ENCODE results near the gene PROM1.

Gene PROM1

DNA sequence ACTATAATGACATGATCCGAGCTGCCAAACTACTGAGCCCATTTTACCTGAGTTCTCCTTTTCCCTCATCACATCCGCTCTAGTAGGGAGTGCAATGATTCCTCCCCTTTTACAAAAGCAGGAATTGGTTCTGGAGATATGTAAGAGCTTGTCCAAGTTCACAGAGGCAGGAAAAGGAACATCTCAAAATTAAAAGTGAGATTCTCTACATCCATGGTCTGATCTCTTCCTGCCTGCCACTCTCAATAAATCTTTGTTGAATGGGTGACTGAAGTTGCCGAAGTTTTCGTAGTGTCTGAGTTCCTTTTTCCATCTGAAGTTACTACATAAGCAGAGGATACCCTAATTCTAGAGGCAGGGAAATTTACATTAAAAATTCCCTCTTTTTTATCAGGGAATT is 145.2 kb downstream of the PROM1 start, which contains the start of gene FGFBP1:
FGFBP1 (minus strand) TSS at position 101 of the 400 bp plus-strand sequence. CDS start 2,108 bp downstream, outside the sequence.
- DNase-seq (ENCODE audit: low spot score), result no peak

DNA sequence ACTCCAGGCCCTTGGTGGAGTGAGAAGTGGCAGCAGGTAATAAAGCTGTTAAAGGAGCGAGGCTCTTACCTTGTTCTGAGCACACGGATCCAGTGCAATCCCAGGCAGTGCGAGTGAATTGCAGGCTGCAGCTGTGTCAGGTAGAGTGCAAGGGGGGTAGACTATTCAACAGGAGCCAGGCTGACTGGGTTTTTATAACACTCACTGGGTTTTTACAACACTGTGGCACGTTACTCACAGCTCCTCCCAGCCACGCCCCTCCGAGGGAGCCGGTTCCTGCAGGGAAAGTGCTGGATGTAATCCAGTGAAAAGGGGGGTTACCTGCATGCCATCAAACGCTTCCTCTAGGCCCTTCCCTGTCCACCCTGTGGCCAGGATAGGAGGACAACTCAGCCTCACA is 145.6 kb downstream of the PROM1 start:
- no peak for DNase-seq (ENCODE audit: low spot score)

DNA sequence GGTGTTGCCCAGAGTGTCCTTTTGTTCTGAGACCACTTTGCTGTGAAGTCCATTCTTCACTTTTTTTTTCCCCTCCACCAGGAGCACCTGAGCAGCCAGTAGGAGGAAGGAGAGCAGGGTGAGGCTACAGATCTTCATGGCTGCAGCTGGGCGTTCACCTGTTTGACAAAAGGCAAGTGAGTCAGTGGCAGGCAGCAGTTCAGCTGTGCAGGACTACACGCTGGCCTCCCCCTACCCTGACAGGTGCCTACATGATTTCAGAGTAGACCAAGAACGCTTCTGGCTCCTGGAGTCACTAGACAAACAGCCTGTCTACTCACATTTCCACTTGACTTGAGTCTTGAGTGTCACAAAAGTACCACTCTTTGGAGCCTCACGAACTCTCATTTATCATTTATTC is 147.3 kb downstream of the PROM1 start:
- DNase-seq (ENCODE audit: low spot score), result no peak

DNA sequence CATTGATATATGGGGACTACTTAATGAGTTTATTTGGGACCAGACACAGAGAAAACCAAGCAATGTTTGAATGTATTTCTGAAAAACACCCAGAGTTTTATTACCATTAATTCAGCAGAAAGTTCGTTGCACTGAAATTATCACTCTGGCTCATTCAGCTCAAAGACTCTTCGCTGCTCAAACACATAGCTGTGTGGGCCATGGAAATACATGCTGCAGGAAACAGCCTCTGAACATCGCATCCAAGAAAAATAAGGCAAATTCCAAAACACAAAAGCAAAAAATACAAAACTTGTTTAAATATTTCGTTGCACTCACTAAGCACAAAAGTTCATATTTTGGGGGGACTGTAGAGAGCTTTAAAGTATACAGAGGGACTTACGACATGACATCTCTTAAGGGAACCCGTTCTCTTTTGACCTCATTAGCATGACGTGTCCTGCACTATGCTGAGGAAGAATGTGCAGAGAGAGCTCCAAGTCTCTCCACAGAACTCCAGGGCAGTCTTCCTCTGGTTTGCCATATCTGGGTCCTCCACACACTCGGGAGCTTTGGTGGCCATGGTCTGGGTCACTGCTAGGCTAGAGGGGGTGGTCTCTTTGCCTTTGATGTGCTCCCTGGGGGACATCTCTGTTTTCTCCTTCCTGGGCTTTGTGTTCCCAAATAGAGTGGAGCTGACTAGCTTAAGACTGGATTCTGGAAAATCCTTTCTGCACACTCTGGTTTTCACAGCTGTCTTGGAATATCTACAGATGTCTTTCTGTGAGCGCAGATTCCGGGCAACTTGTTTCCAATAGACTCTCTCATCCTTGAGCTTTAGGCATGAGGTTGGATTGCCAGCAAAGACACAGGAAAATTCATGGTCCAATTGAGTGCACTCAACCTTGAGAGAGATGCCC is 148.1 kb downstream of the PROM1 start:
- no peak for DNase-seq (ENCODE audit: low spot score)

DNA sequence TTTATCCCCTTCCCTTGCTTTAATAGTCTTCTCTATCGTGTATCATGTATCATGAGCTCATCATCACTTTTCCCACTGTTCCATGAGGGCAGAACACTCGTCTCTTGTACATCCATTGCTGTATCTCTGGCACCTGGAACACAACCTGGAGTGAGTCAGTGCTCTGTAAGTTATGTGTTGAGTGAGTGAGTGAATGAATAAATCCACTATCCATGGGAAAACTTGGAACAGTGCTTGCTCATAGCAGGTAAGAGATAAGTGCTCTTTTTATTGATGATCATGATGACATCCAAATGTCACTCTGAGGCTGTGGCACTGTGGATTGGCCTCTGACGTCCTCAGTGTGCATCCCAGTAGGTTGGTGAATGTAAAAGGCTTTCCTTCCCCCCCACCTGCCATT is 149.6 kb downstream of the PROM1 start:
- DNase-seq (ENCODE audit: low spot score), result no peak

DNA sequence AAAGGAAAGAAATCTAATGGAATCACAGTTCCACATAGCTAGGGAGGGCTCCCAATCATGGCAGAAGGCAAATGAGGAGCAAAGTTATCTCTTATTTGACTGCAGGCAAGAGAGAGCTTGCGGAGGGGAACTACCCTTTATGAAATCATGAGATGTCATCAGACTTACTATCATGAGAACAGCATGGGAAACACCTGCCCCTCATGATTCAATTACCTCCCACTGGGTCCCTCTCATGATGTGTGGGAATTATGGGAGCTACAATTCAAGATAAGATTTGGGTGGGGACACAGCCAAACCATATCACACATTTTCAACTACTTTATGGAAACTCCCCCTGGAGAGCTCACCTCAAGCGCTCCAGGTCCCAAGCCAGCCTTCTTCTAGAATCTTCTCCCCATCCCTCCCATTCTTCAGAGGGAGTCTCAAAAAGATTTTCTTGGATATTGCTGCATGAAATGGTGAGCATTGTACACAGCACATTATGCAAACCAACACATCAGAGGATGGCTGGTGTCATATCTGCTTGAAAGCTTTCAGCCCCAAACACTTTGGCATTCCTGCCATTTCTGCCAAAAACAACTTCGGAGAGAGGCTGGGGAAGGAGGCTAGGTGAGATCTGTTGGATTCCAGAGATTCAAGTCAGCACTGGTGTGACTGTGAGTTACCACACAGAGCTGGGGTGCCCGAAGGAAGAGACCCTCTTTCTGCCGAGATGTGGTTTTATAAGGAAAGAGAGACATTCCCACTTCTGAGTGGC is 152.2 kb downstream of the PROM1 start:
- DNase-seq (ENCODE audit: low spot score), result no peak

DNA sequence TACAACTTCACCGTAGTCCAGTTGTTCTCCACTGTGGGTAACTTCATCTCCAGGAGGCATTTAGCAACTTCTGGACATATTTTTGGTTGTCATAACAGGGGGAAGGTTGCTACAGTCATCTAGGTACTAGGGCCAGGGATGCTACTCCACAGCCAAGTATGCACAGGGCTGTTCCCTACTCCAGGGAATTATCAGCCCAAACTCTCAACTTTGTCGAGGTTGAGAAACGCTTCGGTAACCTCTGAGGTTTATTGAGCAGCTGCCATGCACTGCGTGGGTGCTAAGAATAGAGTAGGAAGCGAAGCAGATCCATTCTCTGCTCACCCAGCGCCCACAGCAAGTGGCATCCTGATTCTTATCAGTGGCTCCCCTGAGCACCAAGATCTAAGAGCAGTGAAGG is 153.5 kb downstream of the PROM1 start:
- no peak for DNase-seq (ENCODE audit: low spot score)

DNA sequence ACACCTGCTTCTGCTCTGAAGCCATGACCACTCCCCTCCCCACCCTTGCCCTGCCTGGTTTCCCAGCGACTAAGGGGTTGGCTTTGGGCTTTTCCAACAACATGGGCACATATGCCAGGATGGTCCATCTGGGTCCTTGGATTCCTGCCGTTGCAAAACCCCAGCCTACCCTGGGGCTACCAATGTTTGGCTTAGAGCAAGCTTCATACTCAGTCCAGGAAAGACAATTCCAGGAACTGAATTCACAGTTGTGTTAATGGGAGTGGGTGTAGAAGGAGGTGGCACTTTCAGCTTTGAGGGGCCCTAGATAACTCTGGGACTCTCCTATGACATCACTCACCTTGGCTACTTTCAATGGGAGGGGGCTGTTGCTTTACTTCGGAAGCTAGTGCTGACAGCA is 154.3 kb downstream of the PROM1 start:
- DNase-seq (ENCODE audit: low spot score), result no peak

DNA sequence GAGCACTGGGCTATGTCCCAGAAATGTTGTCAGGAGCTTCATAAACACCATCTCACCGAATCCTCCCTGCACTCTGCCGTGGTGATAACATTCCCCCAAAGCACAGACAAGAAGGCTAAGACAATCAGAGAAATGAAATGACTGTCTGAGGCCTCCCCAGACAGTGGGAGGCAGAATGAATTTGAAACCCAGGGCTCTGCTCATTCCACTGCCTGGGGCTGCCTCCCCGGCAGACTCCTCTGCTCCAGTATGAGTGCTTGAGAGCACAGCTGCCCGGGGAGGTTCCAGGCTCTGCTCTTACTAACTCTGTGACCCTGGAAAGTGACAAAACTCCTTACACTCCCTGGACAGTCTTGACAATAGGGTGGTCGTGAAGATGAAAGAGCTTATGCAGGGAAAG is 154.9 kb downstream of the PROM1 start:
- DNase-seq (ENCODE audit: low spot score), result no peak

DNA sequence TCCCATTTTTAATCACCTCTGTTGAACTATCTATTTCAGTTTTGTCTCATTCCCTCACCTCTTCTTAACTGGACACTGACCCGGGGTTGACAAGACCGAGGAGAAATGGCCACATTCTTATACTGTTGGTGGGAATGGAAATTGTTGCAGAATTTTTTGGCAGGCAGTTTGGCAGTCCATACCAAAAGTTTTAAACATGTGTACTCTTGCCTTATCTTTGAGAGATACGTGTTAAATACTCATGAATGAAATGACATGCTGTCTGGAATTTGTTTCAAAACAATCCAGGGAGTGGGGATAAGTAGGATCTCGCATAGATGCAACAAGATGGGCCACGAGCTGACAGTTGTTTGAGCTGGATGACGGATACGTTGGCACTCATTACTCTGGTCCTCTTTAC is 157.3 kb downstream of the PROM1 start:
- no peak for DNase-seq (ENCODE audit: low spot score)

DNA sequence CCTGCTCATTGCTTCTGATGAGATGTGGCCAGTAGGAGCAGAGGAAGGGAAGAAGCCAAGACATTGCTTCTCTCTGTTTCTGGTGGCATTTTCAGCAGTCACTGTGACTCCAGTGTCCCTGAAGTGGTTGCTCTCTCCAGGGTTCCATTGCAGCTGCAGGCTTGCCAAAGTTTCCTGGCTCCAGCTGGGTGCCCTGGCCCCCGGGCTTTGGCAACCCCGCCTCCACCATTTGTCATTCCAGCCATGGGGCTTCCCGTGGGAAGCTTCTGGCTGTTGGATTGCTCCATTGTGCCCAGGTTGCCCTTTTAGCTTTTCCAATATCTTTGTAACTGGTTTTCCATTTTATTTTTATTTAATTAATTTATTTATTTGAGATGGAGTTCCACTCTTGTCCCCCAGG is 158.0 kb downstream of the PROM1 start:
- DNase-seq (ENCODE audit: low spot score), result no peak

DNA sequence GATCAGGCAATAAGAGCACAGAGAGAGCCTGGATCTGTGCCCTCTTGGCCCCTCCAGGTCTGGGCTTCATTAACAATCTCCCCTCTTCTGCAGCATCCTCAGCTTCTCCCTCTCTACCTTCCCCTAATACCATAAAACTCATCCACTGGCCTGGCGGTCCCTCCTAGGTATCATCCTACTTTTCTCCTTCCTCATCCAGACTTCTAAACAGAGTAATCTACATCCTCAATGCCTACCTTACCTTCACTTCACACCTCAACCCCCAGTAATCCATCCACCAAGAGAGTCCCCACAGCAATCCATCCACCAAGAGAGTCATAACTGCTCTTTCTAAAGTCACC is 162.3 kb downstream of the PROM1 start:
- DNase-seq (ENCODE audit: low spot score), result no peak

DNA sequence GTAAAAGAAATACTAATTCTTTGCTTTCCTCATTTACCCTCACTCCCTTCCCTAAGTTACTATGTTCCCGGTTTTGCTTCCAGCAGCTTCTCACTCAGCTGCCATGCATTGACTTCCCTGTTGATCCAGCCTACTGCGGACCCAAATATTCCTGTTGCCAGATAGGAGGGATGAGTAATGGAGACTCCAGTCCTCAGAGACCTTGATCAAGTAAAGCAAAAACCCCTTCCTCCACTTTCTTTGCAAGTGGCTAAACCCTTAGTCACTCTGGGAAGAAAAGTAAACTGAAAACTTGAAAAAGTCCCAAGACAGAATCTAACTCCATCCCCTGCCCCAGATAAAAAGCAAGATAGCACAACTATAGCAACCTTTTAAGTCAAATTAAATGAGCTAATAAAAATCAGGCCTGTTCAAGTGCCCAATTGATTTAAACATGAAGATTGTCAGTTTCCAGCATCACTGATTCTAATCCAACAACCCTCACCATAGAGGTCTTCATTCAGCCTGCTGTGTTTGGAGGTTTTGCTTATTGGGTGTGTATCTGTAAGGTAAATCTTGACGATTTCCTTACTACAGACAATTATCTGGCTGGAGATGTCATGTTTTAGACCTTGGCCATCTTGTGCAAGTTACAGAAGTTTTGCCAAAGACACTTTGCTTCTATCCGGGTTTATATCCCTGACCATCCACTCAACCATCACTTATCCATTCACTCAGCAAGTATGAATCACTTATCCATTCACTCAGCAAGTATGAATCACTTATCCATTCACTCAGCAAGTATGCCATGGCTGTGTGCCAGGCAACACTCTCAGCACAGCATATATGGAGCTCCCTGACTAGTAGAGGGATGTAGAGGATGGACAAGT is 162.9 kb downstream of the PROM1 start:
- DNase-seq (ENCODE audit: low spot score), result peak; percentile 88

DNA sequence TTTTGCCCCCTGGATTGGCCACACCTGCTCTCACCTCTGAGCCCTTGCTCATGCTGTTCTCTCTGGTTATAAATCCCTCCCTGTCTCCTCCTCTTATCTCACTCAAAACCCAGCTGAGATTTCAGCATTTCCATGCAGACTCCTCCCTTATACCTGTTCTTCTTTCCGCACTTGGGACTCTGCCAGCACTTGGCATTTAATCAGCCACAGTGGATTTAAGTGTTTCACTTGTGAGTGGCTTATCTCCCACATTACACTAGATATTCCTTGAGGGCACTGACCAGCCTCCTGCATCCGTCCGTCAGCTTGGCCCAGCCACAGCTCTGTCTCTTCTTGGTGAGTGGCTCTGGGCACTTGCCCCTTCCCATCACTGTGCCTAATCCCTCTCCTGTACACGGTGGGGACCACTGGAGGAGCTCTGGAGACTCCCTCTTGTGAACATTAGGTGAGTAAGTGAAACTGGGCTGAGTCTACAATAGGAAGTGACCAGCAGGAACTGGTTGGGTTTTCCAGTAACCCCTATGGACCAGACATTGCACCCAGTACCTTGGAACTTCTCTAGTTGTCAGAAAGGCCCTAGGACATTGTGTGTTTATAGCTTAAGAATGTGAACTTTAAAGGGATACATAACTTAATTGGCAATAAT is 165.2 kb downstream of the PROM1 start:
- DNase-seq (ENCODE audit: low spot score), result no peak
